ENCODE measurements around the gene SEC23B. TPM values are rescaled to one million over a fixed set of nuclear protein-coding genes. Genes with fewer than 3 reads are reported as not detected.

Gene SEC23B
- total and polyA plus RNA-seq, 10 of the 15 experiments (the other 5 are each of a cell fraction or from before 2014, with no cell fraction given), result 49.1 to 121 (median 75.6) TPM

GRCh38 chr20:18527339-18527738, 19.6 kb downstream of the SEC23B start:
- CTCF ChIA-PET, result interaction anchor here (1.7 kb wide), 1 partner anchor 21 kb away, joined by 3 read pairs; no protein-coding TSS in a partner anchor
- SMC1A ChIA-PET (ENCODE audit: uncharacterized antibody, unreplicated experiment), result interaction anchor here (1.0 to 1.2 kb wide), 2 partner anchors 20 to 36 kb away, joined by 3 to 4 read pairs; no protein-coding TSS in a partner anchor
- H3K4me1 ChIP-seq (ENCODE audit: control insufficient read depth, insufficient read depth, low read length), result no peaks in the 10 kb centered on the region

GRCh38 chr20:18527836-18528235, 20.1 kb downstream of the SEC23B start:
- no peaks in the 10 kb centered on the region for H3K27me3 ChIP-seq (replicated peaks in 1 of 2; ENCODE audit: control insufficient read depth in 2 of 2, insufficient read depth in 2 of 2, low read length in 1 of 2)
- WGBS (ENCODE audit: insufficient coverage, insufficient replicate concordance, low lambda C conversion rate, missing lambda C conversion rate), result 95% methylated on average over 2 of the region's 2 CpGs
- H2AFZ ChIP-seq (ENCODE audit: control insufficient read depth, low read depth, low read length), result no peak overlapping the region
- H3K36me3 ChIP-seq (ENCODE audit: control insufficient read depth in 2 of 2, insufficient read depth in 2 of 2, low read length in 1 of 2), result peaks cover 20 to 36% of the 10 kb centered on the region in 2 experiments
- ChIA-PET POLR2A (interaction anchor here (0.6 kb wide), 1 partner anchor 42 kb away, joined by 5 read pairs; no protein-coding TSS in a partner anchor), CTCF (interaction anchor here (1.7 kb wide), 1 partner anchor 21 kb away, joined by 3 read pairs; no protein-coding TSS in a partner anchor), RAD21 (ENCODE audit: unreplicated experiment) (no interaction called here), SMC1A (ENCODE audit: uncharacterized antibody, unreplicated experiment) (interaction anchor here (1.0 to 1.3 kb wide), 3 partner anchors 21 to 36 kb away, joined by 3 to 4 read pairs (median 4); no protein-coding TSS in a partner anchor)
- no peaks in the 10 kb centered on the region for H4K20me1 ChIP-seq (ENCODE audit: control insufficient read depth, insufficient read depth)
- no peak for FAIRE-seq
- BruUV-seq (replicated peaks), result no TSS peak
- H3K27ac ChIP-seq (ENCODE audit: control insufficient read depth, insufficient read depth), result no peak overlapping the region
- no peak for ATAC-seq
- no peak for DNase-seq (ENCODE audit: low read depth, low spot score)
- H3K4me1 ChIP-seq (ENCODE audit: control insufficient read depth, insufficient read depth, low read length), result no peaks in the 10 kb centered on the region
- H3K4me3 ChIP-seq, result no peak overlapping the region
- H3K9ac ChIP-seq (ENCODE audit: control insufficient read depth, insufficient read depth, low read length), result no peak overlapping the region
- H3K79me2 ChIP-seq (ENCODE audit: control insufficient read depth, insufficient read depth, low read length), result no peaks in the 10 kb centered on the region
- in situ Hi-C loops (cut with MboI) (no loop called here), intact Hi-C loops (cut with micrococcal nuclease; ENCODE audit: unreplicated experiment) (no loop called here)
- no peak overlapping the region for H3K4me2 ChIP-seq (ENCODE audit: control insufficient read depth, insufficient read depth)
- no peaks in the 10 kb centered on the region for H3K9me3 ChIP-seq (replicated peaks; ENCODE audit: control insufficient read depth, insufficient read depth, low read length)
- TF ChIP-seq ZBTB33 (IDR thresholded peaks at IDR 0.05) (no peak), CEBPZ (IDR thresholded peaks at IDR 0.05; ENCODE audit: low read depth, low read length) (no peak), ZNF592 (IDR thresholded peaks at IDR 0.05) (no peak)

More at GRCh38 chr20:18527339-18527738, 19.6 kb downstream of the SEC23B start:
- ATAC-seq (no peak), DNase-seq (ENCODE audit: low read depth, low spot score) (no peak), FAIRE-seq (no peak)
- TF ChIP-seq EGR1 (IDR thresholded peaks at IDR 0.05; ENCODE audit: borderline replicate concordance in 1 of 2, low read depth in 2 of 2, low read length in 2 of 2), result no peak
- no peak for TF ChIP-seq SIX5 (IDR thresholded peaks at IDR 0.05; ENCODE audit: low read depth, low read length, severe bottlenecking)
- TF ChIP-seq ZSCAN29 (IDR thresholded peaks at IDR 0.05), result no peak
- TF ChIP-seq SP1 (IDR thresholded peaks at IDR 0.05; ENCODE audit: low read depth, low read length), result no peak
- no peak for TF ChIP-seq SIN3A (IDR thresholded peaks at IDR 0.05; ENCODE audit: low read depth, low read length)
- TF ChIP-seq EZH2 (IDR thresholded peaks at IDR 0.05; ENCODE audit: borderline replicate concordance, control insufficient read depth, low read depth, low read length), result no peak
- no peak for TF ChIP-seq ASH2L (IDR thresholded peaks at IDR 0.05; ENCODE audit: borderline replicate concordance, low read depth)
- Histone ChIP-seq H3K4me3 (no peak overlapping the region), H3K36me3 (ENCODE audit: control insufficient read depth in 2 of 2, insufficient read depth in 2 of 2, low read length in 1 of 2) (peaks cover 20 to 36% of the 10 kb centered on the region in 2 experiments), H3K27me3 (replicated peaks in 1 of 2; ENCODE audit: control insufficient read depth in 2 of 2, insufficient read depth in 2 of 2, low read length in 1 of 2) (no peaks in the 10 kb centered on the region), H3K9ac (ENCODE audit: control insufficient read depth, insufficient read depth, low read length) (no peak overlapping the region), H3K9me3 (replicated peaks; ENCODE audit: control insufficient read depth, insufficient read depth, low read length) (no peaks in the 10 kb centered on the region), H3K27ac (ENCODE audit: control insufficient read depth, insufficient read depth) (no peak overlapping the region), H3K4me2 (ENCODE audit: control insufficient read depth, insufficient read depth) (no peak overlapping the region), H3K79me2 (ENCODE audit: control insufficient read depth, insufficient read depth, low read length) (no peaks in the 10 kb centered on the region), H4K20me1 (ENCODE audit: control insufficient read depth, insufficient read depth) (no peaks in the 10 kb centered on the region), H2AFZ (ENCODE audit: control insufficient read depth, low read depth, low read length) (no peak overlapping the region)
- RAD21 ChIA-PET (ENCODE audit: unreplicated experiment), result no interaction called here
- intact Hi-C loops (cut with micrococcal nuclease; ENCODE audit: unreplicated experiment), result no loop called here
- POLR2A ChIA-PET, result interaction anchor here (0.6 kb wide), 1 partner anchor 43 kb away, joined by 5 read pairs; no protein-coding TSS in a partner anchor
- BruUV-seq (replicated peaks), result no TSS peak
- in situ Hi-C loops (cut with MboI), result no loop called here
- WGBS (ENCODE audit: insufficient coverage, insufficient replicate concordance, low lambda C conversion rate, missing lambda C conversion rate), result 100% methylated on average over 2 of the region's 2 CpGs
